PC-9 (cell line): Measurements from ENCODE around the gene TAAR2. TPM values are rescaled to one million over a fixed set of nuclear protein-coding genes. Genes with fewer than 3 reads are reported as not detected.

Experiments used
- BruUV-seq: library from RNA; stranded (reverse); fragments of 400-500 nt; replicated peaks from 2 replicates; lab custom pipeline; 2021; lab: Mats Ljungman, UMichigan
- CTCF ChIA-PET: fragments of 300-600 bp; sonication (Branson Sonifier 250); formaldehyde crosslinking; loops from one replicate; lab custom pipeline; 2022; ENCODE audit warnings: antibody characterized with exemption; lab: Charles Lee
- POLR2A ChIA-PET: fragments of 300-600 bp; sonication (Branson Sonifier 250); formaldehyde crosslinking; loops from one replicate; lab custom pipeline; 2022; ENCODE audit warnings: antibody characterized with exemption; ENCODE audit not compliant: unreplicated experiment; lab: Charles Lee
- DNase-seq, 2 experiments: peaks; one replicate each; pipeline versions ENCODE4 v3.0.0 to v3.0.0-alpha.2; 2015 to 2022; ENCODE audit warnings: mixed read lengths in 1 of 2
- H2AFZ ChIP-seq: fragments of 200-600 bp; sonication (generic); 2 replicates; pipeline ENCODE4 v1.8.1; 2017; ENCODE audit warnings: antibody characterized with exemption
- H3F3A ChIP-seq: fragments of 200-600 bp; sonication (generic); 2 replicates; pipeline ENCODE4 v1.8.1; 2017; ENCODE audit warnings: antibody characterized with exemption, mild to moderate bottlenecking, low read depth; ENCODE audit not compliant: insufficient read depth
- H3K27ac ChIP-seq: fragments of 200-600 bp; sonication (generic); 2 replicates; pipeline ENCODE4 v1.6.1; 2016; ENCODE audit warnings: mixed run types
- H3K27me3 ChIP-seq: fragments of 200-600 bp; sonication (generic); 2 replicates; pipeline ENCODE4 v1.6.1; 2016; ENCODE audit warnings: low read depth, mixed run types; ENCODE audit not compliant: insufficient read depth
- H3K36me3 ChIP-seq: fragments of 200-600 bp; sonication (generic); 2 replicates; pipeline ENCODE4 v1.6.1; 2016; ENCODE audit warnings: low read depth, mixed run types
- H3K4me1 ChIP-seq: fragments of 200-600 bp; sonication (generic); replicated peaks from 2 replicates; pipeline ENCODE4 v1.6.1; 2016; ENCODE audit warnings: mixed run types; ENCODE audit not compliant: insufficient read depth
- H3K4me2 ChIP-seq: fragments of 200-600 bp; sonication (generic); 2 replicates; pipeline ENCODE4 v1.6.1; 2017; ENCODE audit warnings: mixed run types
- H3K4me3 ChIP-seq: fragments of 200-600 bp; sonication (generic); 2 replicates; pipeline ENCODE4 v1.6.1; 2016; ENCODE audit warnings: mixed run types
- H3K79me2 ChIP-seq: fragments of 200-600 bp; sonication (generic); 2 replicates; pipeline ENCODE4 v1.6.1; 2017; ENCODE audit warnings: low read depth, mixed run types
- H3K9me2 ChIP-seq: fragments of 200-600 bp; sonication (generic); 2 replicates; pipeline ENCODE4 v1.8.1; 2017; ENCODE audit warnings: mild to moderate bottlenecking; ENCODE audit not compliant: insufficient read depth
- H3K9me3 ChIP-seq: fragments of 200-600 bp; sonication (generic); 2 replicates; pipeline ENCODE4 v1.8.1; 2016; ENCODE audit warnings: low read depth; ENCODE audit not compliant: insufficient read depth
- H4K20me1 ChIP-seq: fragments of 200-600 bp; sonication (generic); 2 replicates; pipeline ENCODE4 v1.8.1; 2017; ENCODE audit not compliant: insufficient read depth
- EZH2 ChIP-seq: fragments of 200-600 bp; sonication (generic); IDR thresholded peaks from 2 replicates; pipeline ENCODE4 v1.8.0; 2017; ENCODE audit warnings: antibody characterized with exemption, low read depth
- intact Hi-C: fragments of 100-400 bp; cut with micrococcal nuclease; formaldehyde crosslinking; loops from one replicate; pipeline ENCODE4 v1.10.0; 2022; ENCODE audit not compliant: unreplicated experiment
- total RNA-seq: library from RNA; stranded (reverse); gene quantifications from 2 replicates; pipeline ENCODE4 v1.2.3, GENCODE V29; 2021
- TF ChIP-seq, protein P1 (sequence below): fragments of 200-600 bp; sonication (generic); conservative IDR thresholded peaks from 2 replicates; pipeline ENCODE4 v1.6.1; 2017; ENCODE audit warnings: mixed run types, antibody characterized with exemption, mild to moderate bottlenecking, moderate library complexity

The TAAR2 gene
- total RNA-seq, 1 experiment from 2014 or later: not detected

DNA sequence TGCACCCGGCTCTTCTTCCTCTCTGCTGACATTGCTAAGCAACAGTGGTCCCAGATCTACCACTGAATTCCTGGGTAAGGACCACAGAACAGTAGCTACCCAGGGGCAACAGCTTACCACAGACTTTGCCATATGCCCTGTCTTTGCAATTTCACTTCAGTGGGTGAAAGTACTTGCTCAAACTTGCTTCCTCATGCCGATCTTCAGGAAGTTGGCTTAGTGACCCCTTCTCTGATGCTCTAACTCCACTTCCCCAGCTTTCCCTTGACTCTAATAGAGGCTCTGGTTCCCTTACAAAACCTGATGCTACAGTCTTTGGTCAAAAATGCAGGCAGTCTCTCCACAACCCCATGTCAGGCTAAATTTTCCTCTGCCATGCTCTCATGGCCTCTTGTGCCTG is 31.2 kb downstream of the TAAR2 start:
- POLR2A ChIA-PET: interaction anchor here (0.8 kb wide), 1 partner anchor 950 kb away, joined by 7 read pairs; no protein-coding TSS in a partner anchor
- intact Hi-C loops: no loop called here

DNA sequence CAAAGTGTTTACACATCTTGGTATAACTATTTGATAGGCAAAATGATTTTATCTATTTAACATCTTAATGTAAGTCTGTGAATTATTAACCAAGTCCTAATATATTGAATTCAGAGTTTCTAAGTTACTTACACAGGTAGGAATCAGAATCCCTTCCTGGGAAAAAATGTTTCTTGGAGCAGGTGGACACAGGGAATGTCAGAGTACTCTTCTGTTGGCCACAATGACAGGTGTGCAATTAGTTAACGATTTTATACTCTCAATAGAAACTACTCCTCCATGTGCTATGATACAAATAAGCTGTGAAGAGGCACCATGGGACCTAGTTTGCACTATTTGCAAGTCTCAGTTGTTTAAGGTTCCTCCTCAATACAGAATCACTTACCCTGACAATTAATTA is 33.7 kb downstream of the TAAR2 start:
- Histone ChIP-seq H4K20me1 (no peaks in the 10 kb centered on the region), H3K27ac (no peak overlapping the region), H3K4me1 (no peaks in the 10 kb centered on the region), H3K27me3 (no peaks in the 10 kb centered on the region), H3K4me2 (no peak overlapping the region), H3F3A (no peaks in the 10 kb centered on the region), H2AFZ (no peak overlapping the region), H3K36me3 (no peaks in the 10 kb centered on the region), H3K4me3 (no peak overlapping the region), H3K9me2 (no peaks in the 10 kb centered on the region), H3K9me3 (no peaks in the 10 kb centered on the region), H3K79me2 (no peaks in the 10 kb centered on the region)
- no TSS peak for BruUV-seq
- CTCF ChIA-PET: no interaction called here
- TF ChIP-seq EZH2: no peak
- TF ChIP-seq, protein P1, sequence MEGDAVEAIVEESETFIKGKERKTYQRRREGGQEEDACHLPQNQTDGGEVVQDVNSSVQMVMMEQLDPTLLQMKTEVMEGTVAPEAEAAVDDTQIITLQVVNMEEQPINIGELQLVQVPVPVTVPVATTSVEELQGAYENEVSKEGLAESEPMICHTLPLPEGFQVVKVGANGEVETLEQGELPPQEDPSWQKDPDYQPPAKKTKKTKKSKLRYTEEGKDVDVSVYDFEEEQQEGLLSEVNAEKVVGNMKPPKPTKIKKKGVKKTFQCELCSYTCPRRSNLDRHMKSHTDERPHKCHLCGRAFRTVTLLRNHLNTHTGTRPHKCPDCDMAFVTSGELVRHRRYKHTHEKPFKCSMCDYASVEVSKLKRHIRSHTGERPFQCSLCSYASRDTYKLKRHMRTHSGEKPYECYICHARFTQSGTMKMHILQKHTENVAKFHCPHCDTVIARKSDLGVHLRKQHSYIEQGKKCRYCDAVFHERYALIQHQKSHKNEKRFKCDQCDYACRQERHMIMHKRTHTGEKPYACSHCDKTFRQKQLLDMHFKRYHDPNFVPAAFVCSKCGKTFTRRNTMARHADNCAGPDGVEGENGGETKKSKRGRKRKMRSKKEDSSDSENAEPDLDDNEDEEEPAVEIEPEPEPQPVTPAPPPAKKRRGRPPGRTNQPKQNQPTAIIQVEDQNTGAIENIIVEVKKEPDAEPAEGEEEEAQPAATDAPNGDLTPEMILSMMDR: no peak
- intact Hi-C loops: no loop called here
- POLR2A ChIA-PET: no interaction called here
- no peak for DNase-seq

More for the DNA sequence above, 31.2 kb downstream of the TAAR2 start:
- CTCF ChIA-PET: no interaction called here
- BruUV-seq: no TSS peak
- Histone ChIP-seq H3K4me1 (no peaks in the 10 kb centered on the region), H3K9me2 (no peaks in the 10 kb centered on the region), H3K9me3 (no peaks in the 10 kb centered on the region), H3K36me3 (no peaks in the 10 kb centered on the region), H3K4me3 (no peak overlapping the region), H2AFZ (no peak overlapping the region), H3K4me2 (no peak overlapping the region), H4K20me1 (no peaks in the 10 kb centered on the region), H3K27me3 (no peaks in the 10 kb centered on the region), H3K79me2 (no peaks in the 10 kb centered on the region), H3F3A (no peaks in the 10 kb centered on the region), H3K27ac (no peak overlapping the region)
- DNase-seq: no peak
- TF ChIP-seq, protein P1: no peak
- no peak for TF ChIP-seq EZH2

DNA sequence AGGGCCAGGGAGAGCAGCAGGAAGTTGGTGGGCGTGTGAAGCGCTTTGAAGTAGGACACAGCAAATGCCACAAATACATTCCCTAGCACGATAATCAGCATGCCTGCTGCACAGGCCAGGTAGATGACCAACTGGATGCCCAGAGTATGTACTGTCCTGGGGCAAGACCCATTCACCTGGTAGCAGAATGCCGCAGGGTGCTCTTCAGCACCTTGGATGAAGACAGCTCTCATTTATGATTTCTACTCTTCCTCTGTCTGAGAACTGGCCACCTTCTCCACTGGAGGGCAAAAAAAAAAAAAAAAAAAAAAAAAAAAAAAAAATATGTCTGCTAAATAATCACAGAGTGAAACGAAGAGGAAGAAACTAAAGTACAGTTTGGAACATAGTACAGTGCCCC is 34.6 kb downstream of the TAAR2 start, which contains the start of gene TAAR5:
Gene TAAR5 (minus strand): TSS at position 288 of the 400 bp plus-strand sequence. CDS start 55 bp downstream, at position 233.
- H3F3A ChIP-seq: no peaks in the 10 kb centered on the region
- H3K27ac ChIP-seq: no peak within 1 kb of the TSS
- POLR2A ChIA-PET: no interaction called here
- TF ChIP-seq, protein P1: no peak
- TF ChIP-seq EZH2: no peak
- no peaks in the 10 kb centered on the region for H3K9me2 ChIP-seq
- H3K4me2 ChIP-seq: no peak within 1 kb of the TSS
- H3K27me3 ChIP-seq: no peaks in the 10 kb centered on the region
- no peak within 1 kb of the TSS for H3K4me3 ChIP-seq
- no peaks in the 10 kb centered on the region for H3K4me1 ChIP-seq
- no peaks in the 10 kb centered on the region for H4K20me1 ChIP-seq
- DNase-seq: no peak
- no peaks in the 10 kb centered on the region for H3K36me3 ChIP-seq
- intact Hi-C loops: no loop called here
- BruUV-seq: no TSS peak
- no peaks in the 10 kb centered on the region for H3K79me2 ChIP-seq
- H2AFZ ChIP-seq: no peak within 1 kb of the TSS
- H3K9me3 ChIP-seq: no peaks in the 10 kb centered on the region
- CTCF ChIA-PET: interaction anchor here (0.6 kb wide), 1 partner anchor 60 kb away, joined by 3 read pairs; no protein-coding TSS in a partner anchor
